Adrenal gland (tissue), 5 donors: ENCODE data around the gene MAP2.

Experiments used
- CTCF ChIP-seq, 6 experiments: fragments of 450-650 bp in 4 of 6; fragments of 200-600 bp in 2 of 6; sonication (generic) in 1 of 6; IDR thresholded peaks; 1 replicate in 5 of 6; 2 replicates in 1 of 6; pipeline versions ENCODE4 v1.5.1 to v1.8.0; 2016 to 2021; ENCODE audit warnings: antibody characterized with exemption in 6 of 6, mild to moderate bottlenecking in 2 of 6, moderate library complexity in 1 of 6
- POLR2A ChIP-seq, 2 donors: fragments of 450-650 bp; IDR thresholded peaks; one replicate each; pipeline ENCODE4 v1.6.1; 2017; ENCODE audit warnings: antibody characterized with exemption in 2 of 2, mild to moderate bottlenecking in 2 of 2, moderate library complexity in 1 of 2
- donor health status: DM: no; HTN: no; CAD: no.

- TF ChIP-seq CTCF (IDR thresholded peaks at IDR 0.05) = no peak
- no peak for TF ChIP-seq POLR2A (IDR thresholded peaks at IDR 0.05)
Observed at GRCh38 chr2:209726311-209726710, 302.5 kb downstream of the MAP2 start.
